Activated CD8-positive, alpha-beta memory T cell treated with anti-CD3 and anti-CD28 coated beads, Interleukin-2, amount 10 ng/mL, durations not matched to agents 7 days and 5 days (primary cell): ENCODE data around the gene KRTAP11-1. TPM values are rescaled to one million over a fixed set of nuclear protein-coding genes. Genes with fewer than 3 reads are reported as not detected.

Source experiments
- total RNA-seq, 2 experiments: library from RNA; stranded (reverse); gene quantifications; one replicate each; pipeline ENCODE4 v1.2.3, GENCODE V29; 2021

Gene KRTAP11-1
- total RNA-seq, 2 experiments from 2014 or later: not detected

Other genes starting within 250 kb of the KRTAP11-1 start
- not detected for gene KRTAP20-2, start 246.4 kb downstream of the KRTAP11-1 start, total RNA-seq
- gene KRTAP20-3, start 238.7 kb downstream of the KRTAP11-1 start, total RNA-seq: not detected
- gene KRTAP21-3, start 162.8 kb downstream of the KRTAP11-1 start, total RNA-seq: not detected
- gene KRTAP21-2, start 134.3 kb downstream of the KRTAP11-1 start, total RNA-seq: not detected
- gene KRTAP21-1, start 126.2 kb downstream of the KRTAP11-1 start, total RNA-seq: not detected
- not detected for gene KRTAP8-1, start 68.3 kb downstream of the KRTAP11-1 start, total RNA-seq
- gene KRTAP7-1, start 51.8 kb downstream of the KRTAP11-1 start, total RNA-seq: not detected
- not detected for gene KRTAP19-8, start 156.9 kb upstream of the KRTAP11-1 start, total RNA-seq